HEK293 (cell line): Measurements from ENCODE around the gene SLC25A47.
A peak's percentile ranks its signal among the peaks of the same experiment; 100 is the strongest.

Experiments
- CTCF ChIA-PET: fragments of 350-600 bp; formaldehyde crosslinking; extraction: SDS; loops from one replicate; lab custom pipeline; 2021; ENCODE audit warnings: antibody characterized with exemption; lab: Yijun Ruan, JAX
- POLR2A ChIA-PET: fragments of 300-600 bp; formaldehyde crosslinking; extraction: SDS; loops from one replicate; lab custom pipeline; 2020; ENCODE audit warnings: antibody characterized with exemption, inconsistent platforms; lab: Yijun Ruan, JAX
- H3K27ac ChIP-seq: fragments of 200-500 bp; sonication (Bioruptor generic); 2 replicates; pipeline ENCODE4 v1.5.1; 2014; ENCODE audit warnings: low read depth, low read length, control low read depth, inconsistent platforms; ENCODE audit errors: extremely low read depth
- H3K36me3 ChIP-seq, 2 experiments: fragments of 200-500 bp in 1 of 2; sonication (Bioruptor generic) in 1 of 2; 1 replicate in 1 of 2; 2 replicates in 1 of 2; pipeline ENCODE4 v1.5.1; 2014 to 2017; ENCODE audit warnings: inconsistent platforms in 2 of 2, low read length in 2 of 2; ENCODE audit not compliant: control insufficient read depth in 2 of 2, insufficient read depth in 1 of 2
- H3K4me1 ChIP-seq: fragments of 200-500 bp; sonication (Bioruptor generic); 2 replicates; pipeline ENCODE4 v1.5.1; 2014; ENCODE audit warnings: mild to moderate bottlenecking, low read length, inconsistent platforms; ENCODE audit not compliant: control insufficient read depth, insufficient read depth
- H3K4me3 ChIP-seq: 2 replicates; pipeline ENCODE4 v1.5.1; 2011; ENCODE audit warnings: low read depth, mild to moderate bottlenecking, control low read depth, low read length, moderate library complexity
- H3K9me3 ChIP-seq: fragments of 200-500 bp; sonication (Bioruptor generic); 2 replicates; pipeline ENCODE4 v1.5.1; 2014; ENCODE audit warnings: low read depth, low read length, inconsistent platforms; ENCODE audit not compliant: control insufficient read depth, insufficient read depth
- BCL11A ChIP-seq: fragments of 450-650 bp; formaldehyde crosslinking; IDR thresholded peaks from 2 replicates; pipeline ENCODE4 v1.5.1; 2016; ENCODE audit warnings: low read depth, missing biosample characterization, missing genetic modification characterization
- FEZF1 ChIP-seq: fragments of 450-650 bp; formaldehyde crosslinking; IDR thresholded peaks from 2 replicates; pipeline ENCODE4 v1.5.1; 2016; ENCODE audit warnings: missing biosample characterization, missing genetic modification characterization
- GLIS1 ChIP-seq: fragments of 450-650 bp; formaldehyde crosslinking; IDR thresholded peaks from 2 replicates; pipeline ENCODE4 v1.5.1; 2016; ENCODE audit warnings: missing biosample characterization, missing genetic modification characterization
- REPIN1 ChIP-seq: fragments of 450-650 bp; formaldehyde crosslinking; IDR thresholded peaks from 2 replicates; pipeline ENCODE4 v1.5.1; 2017; ENCODE audit warnings: missing biosample characterization, missing genetic modification characterization, low read depth
- SETDB1 ChIP-seq: IDR thresholded peaks from one replicate; pipeline ENCODE4 v1.6.1; 2017; ENCODE audit warnings: mild to moderate bottlenecking, low read length, moderate library complexity, mixed read lengths; ENCODE audit not compliant: insufficient read length
- SP7 ChIP-seq: fragments of 450-650 bp; formaldehyde crosslinking; IDR thresholded peaks from 2 replicates; pipeline ENCODE4 v1.5.1; 2016; ENCODE audit warnings: missing biosample characterization, missing genetic modification characterization
- ZBTB1 ChIP-seq: fragments of 450-650 bp; formaldehyde crosslinking; IDR thresholded peaks from 2 replicates; pipeline ENCODE4 v1.5.1; 2016; ENCODE audit warnings: missing biosample characterization, missing genetic modification characterization
- ZFP69B ChIP-seq: fragments of 450-650 bp; formaldehyde crosslinking; IDR thresholded peaks from 2 replicates; pipeline ENCODE4 v1.5.1; 2016; ENCODE audit warnings: missing biosample characterization, missing genetic modification characterization
- ZNF146 ChIP-seq: fragments of 450-650 bp; formaldehyde crosslinking; IDR thresholded peaks from 2 replicates; pipeline ENCODE4 v1.5.1; 2016; ENCODE audit warnings: missing biosample characterization, missing genetic modification characterization
- ZNF391 ChIP-seq: fragments of 450-650 bp; formaldehyde crosslinking; IDR thresholded peaks from 2 replicates; pipeline ENCODE4 v1.5.1; 2016; ENCODE audit warnings: low read depth, missing biosample characterization, missing genetic modification characterization, borderline replicate concordance
- ZNF548 ChIP-seq: fragments of 450-650 bp; formaldehyde crosslinking; IDR thresholded peaks from 2 replicates; pipeline ENCODE4 v1.5.1; 2016; ENCODE audit warnings: missing biosample characterization, missing genetic modification characterization
- ZNF561 ChIP-seq: fragments of 450-650 bp; IDR thresholded peaks from 2 replicates; pipeline ENCODE4 v1.5.1; 2018; ENCODE audit warnings: missing biosample characterization, missing genetic modification characterization, borderline replicate concordance
- ZNF596 ChIP-seq: fragments of 450-650 bp; IDR thresholded peaks from 2 replicates; pipeline ENCODE4 v1.5.0; 2018; ENCODE audit warnings: missing biosample characterization, mild to moderate bottlenecking, missing genetic modification characterization, moderate library complexity
- ZNF610 ChIP-seq: fragments of 450-650 bp; formaldehyde crosslinking; IDR thresholded peaks from 2 replicates; pipeline ENCODE4 v1.5.1; 2016; ENCODE audit warnings: missing biosample characterization, missing genetic modification characterization, borderline replicate concordance
- ZNF623 ChIP-seq: fragments of 450-650 bp; formaldehyde crosslinking; IDR thresholded peaks from 2 replicates; pipeline ENCODE4 v1.5.1; 2016; ENCODE audit warnings: missing biosample characterization, missing genetic modification characterization
- ZNF843 ChIP-seq: fragments of 450-650 bp; formaldehyde crosslinking; IDR thresholded peaks from 2 replicates; pipeline ENCODE4 v1.5.1; 2016; ENCODE audit warnings: missing biosample characterization, missing genetic modification characterization
- ZXDB ChIP-seq: fragments of 450-650 bp; formaldehyde crosslinking; IDR thresholded peaks from 2 replicates; pipeline ENCODE4 v1.5.1; 2016; ENCODE audit warnings: missing biosample characterization, missing genetic modification characterization
- TF ChIP-seq, protein P1 (sequence below): fragments of 450-650 bp; formaldehyde crosslinking; IDR thresholded peaks from 2 replicates; pipeline ENCODE4 v1.5.1; 2016; ENCODE audit warnings: missing biosample characterization, missing genetic modification characterization
- TF ChIP-seq, protein P2 (sequence below): fragments of 450-650 bp; formaldehyde crosslinking; IDR thresholded peaks from 2 replicates; pipeline ENCODE4 v1.5.1; 2016; ENCODE audit warnings: missing biosample characterization, missing genetic modification characterization, low read depth
- TF ChIP-seq, protein P3 (sequence below): fragments of 450-650 bp; IDR thresholded peaks from 2 replicates; pipeline ENCODE4 v1.5.1; 2018; ENCODE audit warnings: missing biosample characterization, missing genetic modification characterization
- TF ChIP-seq, protein P4 (sequence below): sonication (generic); formaldehyde crosslinking; IDR thresholded peaks from 2 replicates; pipeline ENCODE4 v1.8.1; 2022; ENCODE audit warnings: mild to moderate bottlenecking, moderate library complexity, missing genetic modification reagents
- TF ChIP-seq, protein P5 (sequence below): fragments of 450-650 bp; formaldehyde crosslinking; IDR thresholded peaks from 2 replicates; pipeline ENCODE4 v1.5.1; 2017; ENCODE audit warnings: missing biosample characterization, missing genetic modification characterization
- TF ChIP-seq, protein P6 (sequence below): fragments of 450-650 bp; formaldehyde crosslinking; IDR thresholded peaks from 2 replicates; pipeline ENCODE4 v1.5.1; 2016; ENCODE audit warnings: missing biosample characterization, missing genetic modification characterization

The SLC25A47 gene

DNA sequence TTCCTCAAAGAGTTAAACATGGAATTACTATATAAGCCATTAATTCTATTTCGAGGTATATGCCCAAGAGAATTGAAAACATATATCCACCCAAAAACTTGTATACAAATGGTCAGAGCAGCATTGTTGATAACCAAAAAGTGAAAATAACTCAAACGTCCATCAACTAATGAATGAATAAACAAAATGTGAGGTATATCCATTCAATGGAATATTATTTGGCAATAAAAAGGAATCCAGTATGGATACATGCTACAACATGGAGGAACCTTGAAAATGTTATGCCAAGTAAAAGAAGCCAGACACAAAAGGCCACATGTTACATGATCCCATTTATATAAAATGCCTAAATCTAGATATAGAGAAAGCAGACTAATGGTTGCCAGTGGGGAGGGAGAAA lies 36.0 kb downstream of the SLC25A47 start:
- CTCF ChIA-PET = no interaction called here
- Histone ChIP-seq H3K4me1 (peaks cover 2% of the 10 kb centered on the region; the same call in 1 of the 2 replicates), H3K36me3 (peaks cover 18 to 57% of the 10 kb centered on the region in 2 experiments), H3K4me3 (no peak overlapping the region), H3K27ac (no peak overlapping the region), H3K9me3 (no peaks in the 10 kb centered on the region)
- TF ChIP-seq ZNF146 = peak; percentile 65; the same call in 1 of the 2 replicates
- TF ChIP-seq REPIN1 (tag by site-specific recombination) = no peak
- TF ChIP-seq, protein P1, sequence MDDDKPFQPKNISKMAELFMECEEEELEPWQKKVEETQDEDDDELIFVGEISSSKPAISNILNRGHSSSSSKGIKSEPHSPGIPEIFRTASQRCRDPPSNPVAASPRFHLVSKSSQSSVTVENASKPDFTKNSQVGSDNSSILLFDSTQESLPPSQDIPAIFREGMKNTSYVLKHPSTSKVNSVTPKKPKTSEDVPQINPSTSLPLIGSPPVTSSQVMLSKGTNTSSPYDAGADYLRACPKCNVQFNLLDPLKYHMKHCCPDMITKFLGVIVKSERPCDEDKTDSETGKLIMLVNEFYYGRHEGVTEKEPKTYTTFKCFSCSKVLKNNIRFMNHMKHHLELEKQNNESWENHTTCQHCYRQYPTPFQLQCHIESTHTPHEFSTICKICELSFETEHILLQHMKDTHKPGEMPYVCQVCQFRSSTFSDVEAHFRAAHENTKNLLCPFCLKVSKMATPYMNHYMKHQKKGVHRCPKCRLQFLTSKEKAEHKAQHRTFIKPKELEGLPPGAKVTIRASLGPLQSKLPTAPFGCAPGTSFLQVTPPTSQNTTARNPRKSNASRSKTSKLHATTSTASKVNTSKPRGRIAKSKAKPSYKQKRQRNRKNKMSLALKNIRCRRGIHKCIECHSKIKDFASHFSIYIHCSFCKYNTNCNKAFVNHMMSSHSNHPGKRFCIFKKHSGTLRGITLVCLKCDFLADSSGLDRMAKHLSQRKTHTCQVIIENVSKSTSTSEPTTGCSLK (tag by site-specific recombination) = no peak
- POLR2A ChIA-PET = no interaction called here

DNA sequence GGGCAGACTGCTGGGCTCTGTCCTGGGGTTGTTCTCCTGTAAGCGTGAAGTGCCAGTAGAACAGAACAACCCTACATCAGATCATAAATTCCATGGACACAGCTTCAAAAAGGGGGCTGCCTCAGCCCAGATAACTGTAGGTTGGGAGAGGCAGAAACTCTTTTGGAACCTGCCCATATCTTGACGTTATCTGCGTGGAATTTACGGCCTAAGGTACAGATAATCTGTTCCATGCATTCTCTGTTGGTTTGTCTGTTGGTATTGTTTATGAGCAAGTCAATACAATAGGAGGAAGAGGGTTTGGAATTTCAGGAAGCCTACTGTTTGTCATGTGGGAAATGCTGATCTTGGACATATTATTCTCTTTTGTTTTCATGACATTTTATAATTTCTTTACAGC lies 36.7 kb downstream of the SLC25A47 start:
- peaks cover 15 to 54% of the 10 kb centered on the region in 2 experiments for H3K36me3 ChIP-seq

More for the DNA sequence above, 36.7 kb downstream of the SLC25A47 start:
- peaks cover 2% of the 10 kb centered on the region; the same call in 1 of the 2 replicates for H3K4me1 ChIP-seq
- TF ChIP-seq ZNF561 (tag by site-specific recombination) = no peak
- TF ChIP-seq ZNF610 = no peak
- no peak for TF ChIP-seq ZNF843
- no peak for TF ChIP-seq ZNF623
- TF ChIP-seq, protein P2, sequence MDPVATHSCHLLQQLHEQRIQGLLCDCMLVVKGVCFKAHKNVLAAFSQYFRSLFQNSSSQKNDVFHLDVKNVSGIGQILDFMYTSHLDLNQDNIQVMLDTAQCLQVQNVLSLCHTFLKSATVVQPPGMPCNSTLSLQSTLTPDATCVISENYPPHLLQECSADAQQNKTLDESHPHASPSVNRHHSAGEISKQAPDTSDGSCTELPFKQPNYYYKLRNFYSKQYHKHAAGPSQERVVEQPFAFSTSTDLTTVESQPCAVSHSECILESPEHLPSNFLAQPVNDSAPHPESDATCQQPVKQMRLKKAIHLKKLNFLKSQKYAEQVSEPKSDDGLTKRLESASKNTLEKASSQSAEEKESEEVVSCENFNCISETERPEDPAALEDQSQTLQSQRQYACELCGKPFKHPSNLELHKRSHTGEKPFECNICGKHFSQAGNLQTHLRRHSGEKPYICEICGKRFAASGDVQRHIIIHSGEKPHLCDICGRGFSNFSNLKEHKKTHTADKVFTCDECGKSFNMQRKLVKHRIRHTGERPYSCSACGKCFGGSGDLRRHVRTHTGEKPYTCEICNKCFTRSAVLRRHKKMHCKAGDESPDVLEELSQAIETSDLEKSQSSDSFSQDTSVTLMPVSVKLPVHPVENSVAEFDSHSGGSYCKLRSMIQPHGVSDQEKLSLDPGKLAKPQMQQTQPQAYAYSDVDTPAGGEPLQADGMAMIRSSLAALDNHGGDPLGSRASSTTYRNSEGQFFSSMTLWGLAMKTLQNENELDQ (tag by site-specific recombination) = no peak
- no peak for TF ChIP-seq GLIS1 (tag by site-specific recombination)
- no peak for TF ChIP-seq ZXDB (tag by site-specific recombination)
- no peak for TF ChIP-seq ZFP69B (tag by site-specific recombination)
- TF ChIP-seq ZNF391 (tag by site-specific recombination) = no peak
- no peak for TF ChIP-seq SETDB1
- TF ChIP-seq, protein P3, sequence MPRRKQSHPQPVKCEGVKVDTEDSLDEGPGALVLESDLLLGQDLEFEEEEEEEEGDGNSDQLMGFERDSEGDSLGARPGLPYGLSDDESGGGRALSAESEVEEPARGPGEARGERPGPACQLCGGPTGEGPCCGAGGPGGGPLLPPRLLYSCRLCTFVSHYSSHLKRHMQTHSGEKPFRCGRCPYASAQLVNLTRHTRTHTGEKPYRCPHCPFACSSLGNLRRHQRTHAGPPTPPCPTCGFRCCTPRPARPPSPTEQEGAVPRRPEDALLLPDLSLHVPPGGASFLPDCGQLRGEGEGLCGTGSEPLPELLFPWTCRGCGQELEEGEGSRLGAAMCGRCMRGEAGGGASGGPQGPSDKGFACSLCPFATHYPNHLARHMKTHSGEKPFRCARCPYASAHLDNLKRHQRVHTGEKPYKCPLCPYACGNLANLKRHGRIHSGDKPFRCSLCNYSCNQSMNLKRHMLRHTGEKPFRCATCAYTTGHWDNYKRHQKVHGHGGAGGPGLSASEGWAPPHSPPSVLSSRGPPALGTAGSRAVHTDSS (tag by site-specific recombination) = no peak
- no peak for TF ChIP-seq SP7 (tag by site-specific recombination)
- TF ChIP-seq, protein P4, sequence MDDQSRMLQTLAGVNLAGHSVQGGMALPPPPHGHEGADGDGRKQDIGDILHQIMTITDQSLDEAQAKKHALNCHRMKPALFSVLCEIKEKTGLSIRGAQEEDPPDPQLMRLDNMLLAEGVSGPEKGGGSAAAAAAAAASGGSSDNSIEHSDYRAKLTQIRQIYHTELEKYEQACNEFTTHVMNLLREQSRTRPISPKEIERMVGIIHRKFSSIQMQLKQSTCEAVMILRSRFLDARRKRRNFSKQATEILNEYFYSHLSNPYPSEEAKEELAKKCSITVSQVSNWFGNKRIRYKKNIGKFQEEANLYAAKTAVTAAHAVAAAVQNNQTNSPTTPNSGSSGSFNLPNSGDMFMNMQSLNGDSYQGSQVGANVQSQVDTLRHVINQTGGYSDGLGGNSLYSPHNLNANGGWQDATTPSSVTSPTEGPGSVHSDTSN (CRISPR knock-in tag) = no peak
- no peak for TF ChIP-seq FEZF1 (tag by site-specific recombination)
- TF ChIP-seq ZNF548 = no peak
- no peak for TF ChIP-seq ZBTB1 (tag by site-specific recombination)
- TF ChIP-seq, protein P5, sequence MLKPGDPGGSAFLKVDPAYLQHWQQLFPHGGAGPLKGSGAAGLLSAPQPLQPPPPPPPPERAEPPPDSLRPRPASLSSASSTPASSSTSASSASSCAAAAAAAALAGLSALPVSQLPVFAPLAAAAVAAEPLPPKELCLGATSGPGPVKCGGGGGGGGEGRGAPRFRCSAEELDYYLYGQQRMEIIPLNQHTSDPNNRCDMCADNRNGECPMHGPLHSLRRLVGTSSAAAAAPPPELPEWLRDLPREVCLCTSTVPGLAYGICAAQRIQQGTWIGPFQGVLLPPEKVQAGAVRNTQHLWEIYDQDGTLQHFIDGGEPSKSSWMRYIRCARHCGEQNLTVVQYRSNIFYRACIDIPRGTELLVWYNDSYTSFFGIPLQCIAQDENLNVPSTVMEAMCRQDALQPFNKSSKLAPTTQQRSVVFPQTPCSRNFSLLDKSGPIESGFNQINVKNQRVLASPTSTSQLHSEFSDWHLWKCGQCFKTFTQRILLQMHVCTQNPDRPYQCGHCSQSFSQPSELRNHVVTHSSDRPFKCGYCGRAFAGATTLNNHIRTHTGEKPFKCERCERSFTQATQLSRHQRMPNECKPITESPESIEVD (tag by site-specific recombination) = no peak
- TF ChIP-seq ZNF596 (tag by site-specific recombination) = no peak
- TF ChIP-seq BCL11A = no peak
- TF ChIP-seq, protein P6, sequence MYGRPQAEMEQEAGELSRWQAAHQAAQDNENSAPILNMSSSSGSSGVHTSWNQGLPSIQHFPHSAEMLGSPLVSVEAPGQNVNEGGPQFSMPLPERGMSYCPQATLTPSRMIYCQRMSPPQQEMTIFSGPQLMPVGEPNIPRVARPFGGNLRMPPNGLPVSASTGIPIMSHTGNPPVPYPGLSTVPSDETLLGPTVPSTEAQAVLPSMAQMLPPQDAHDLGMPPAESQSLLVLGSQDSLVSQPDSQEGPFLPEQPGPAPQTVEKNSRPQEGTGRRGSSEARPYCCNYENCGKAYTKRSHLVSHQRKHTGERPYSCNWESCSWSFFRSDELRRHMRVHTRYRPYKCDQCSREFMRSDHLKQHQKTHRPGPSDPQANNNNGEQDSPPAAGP (tag by site-specific recombination) = no peak
- POLR2A ChIA-PET = no interaction called here
- CTCF ChIA-PET = no interaction called here
- H3K9me3 ChIP-seq = no peaks in the 10 kb centered on the region
- H3K27ac ChIP-seq = no peak overlapping the region
- no peak overlapping the region for H3K4me3 ChIP-seq
